B cell (primary cell): ENCODE results near the gene PBLD.

ENCODE experiments used
- CTCF ChIP-seq: fragments of 200-600 bp; IDR thresholded peaks from one replicate; pipeline ENCODE4 v1.8.0; 2022; ENCODE audit warnings: antibody characterized with exemption, mild to moderate bottlenecking
- EZH2 ChIP-seq: IDR thresholded peaks from 2 replicates; pipeline ENCODE4 v1.6.1; 2012; ENCODE audit warnings: borderline replicate concordance, low read depth, mild to moderate bottlenecking, moderate library complexity, low read length; ENCODE audit not compliant: insufficient read depth, poor library complexity, severe bottlenecking

- no peak for TF ChIP-seq CTCF
- no peak for TF ChIP-seq EZH2
Observed at GRCh38 chr10:68261132-68261856, 71.4 kb downstream of the PBLD start.
